Measurements from ENCODE around the gene LNPK. TPM values are rescaled to one million over a fixed set of nuclear protein-coding genes. Genes with fewer than 3 reads are reported as not detected.

LNPK gene
- total RNA-seq, 4 donors from 2014 or later = 18.9 to 48.1 (median 20.2) TPM

GRCh38 chr2:175931805-175932204 is 70.3 kb downstream of the LNPK start:
- no peak overlapping the region for H3K4me3 ChIP-seq (replicated peaks in 1 of 3)
- DNase-seq = no peak
- no peak overlapping the region for H3K27ac ChIP-seq
- 77 to 78% methylated on average over 2 of the region's 2 CpGs for WGBS, 2 donors
- no peaks in the 10 kb centered on the region for H3K4me1 ChIP-seq
- intact Hi-C loops (cut with DNase I) = no loop called here
- no peak for TF ChIP-seq POLR2A (IDR thresholded peaks at IDR 0.05)
- no peak for TF ChIP-seq CTCF (IDR thresholded peaks at IDR 0.05)
- H3K36me3 ChIP-seq = no peaks in the 10 kb centered on the region
- no peaks in the 10 kb centered on the region for H3K9me3 ChIP-seq
- no peaks in the 10 kb centered on the region for H3K27me3 ChIP-seq

GRCh38 chr2:175930504-175930903 is 71.6 kb downstream of the LNPK start:
- no peak overlapping the region for H3K27ac ChIP-seq
- intact Hi-C loops (cut with DNase I) = no loop called here
- no peaks in the 10 kb centered on the region for H3K27me3 ChIP-seq
- WGBS, 2 donors = 78 to 83% methylated on average over 1 of the region's 1 CpG
- no peaks in the 10 kb centered on the region for H3K9me3 ChIP-seq
- H3K4me1 ChIP-seq = no peaks in the 10 kb centered on the region
- no peak for DNase-seq
- TF ChIP-seq CTCF (IDR thresholded peaks at IDR 0.05) (no peak), POLR2A (IDR thresholded peaks at IDR 0.05) (no peak)
- H3K4me3 ChIP-seq (replicated peaks in 1 of 3) = no peak overlapping the region
- H3K36me3 ChIP-seq = no peaks in the 10 kb centered on the region

GRCh38 chr2:175929850-175930249 is 72.2 kb downstream of the LNPK start:
- 86 to 89% methylated on average over 5 of the region's 5 CpGs for WGBS, 2 donors
- Histone ChIP-seq H3K27ac (no peak overlapping the region), H3K4me3 (replicated peaks in 1 of 3) (no peak overlapping the region), H3K4me1 (no peaks in the 10 kb centered on the region), H3K9me3 (no peaks in the 10 kb centered on the region), H3K36me3 (no peaks in the 10 kb centered on the region), H3K27me3 (no peaks in the 10 kb centered on the region)
- no peak for DNase-seq
- no peak for TF ChIP-seq CTCF (IDR thresholded peaks at IDR 0.05)
- TF ChIP-seq POLR2A (IDR thresholded peaks at IDR 0.05) = no peak
- intact Hi-C loops (cut with DNase I) = no loop called here

GRCh38 chr2:175926272-175926671 is 75.8 kb downstream of the LNPK start:
- H3K27me3 ChIP-seq = no peaks in the 10 kb centered on the region
- intact Hi-C loops (cut with DNase I) = no loop called here
- no peaks in the 10 kb centered on the region for H3K36me3 ChIP-seq
- H3K27ac ChIP-seq = no peak overlapping the region
- H3K9me3 ChIP-seq = no peaks in the 10 kb centered on the region
- no peak overlapping the region for H3K4me3 ChIP-seq (replicated peaks in 1 of 3)
- TF ChIP-seq POLR2A (IDR thresholded peaks at IDR 0.05) = no peak
- no peak for TF ChIP-seq CTCF (IDR thresholded peaks at IDR 0.05)
- 90 to 93% methylated on average over 2 of the region's 2 CpGs for WGBS, 2 donors
- no peak for DNase-seq
- H3K4me1 ChIP-seq = no peaks in the 10 kb centered on the region

GRCh38 chr2:175922160-175922559 is 79.9 kb downstream of the LNPK start:
- no peaks in the 10 kb centered on the region for H3K27me3 ChIP-seq
- no peaks in the 10 kb centered on the region for H3K36me3 ChIP-seq
- H3K4me3 ChIP-seq (replicated peaks in 1 of 3) = no peak overlapping the region
- no peak overlapping the region for H3K27ac ChIP-seq
- no peaks in the 10 kb centered on the region for H3K4me1 ChIP-seq
- TF ChIP-seq CTCF (IDR thresholded peaks at IDR 0.05) = no peak
- no peak for DNase-seq
- intact Hi-C loops (cut with DNase I) = no loop called here
- no peaks in the 10 kb centered on the region for H3K9me3 ChIP-seq
- 96 to 98% methylated on average over 2 of the region's 2 CpGs for WGBS, 2 donors
